Stimulated activated naive CD8-positive, alpha-beta T cell treated with anti-CD3 and anti-CD28 coated beads, Interleukin-15, amount 100 ng/mL, for 72 hours (primary cell): Measurements from ENCODE around the gene CACNG6.
"Not testable (repeated sequence)": the region's sequence is repeated elsewhere in the genome, so short reads cannot be mapped to it uniquely, and the experiment has no call there.

Experiments
- ATAC-seq: fragments of 150-1000 bp; cut with Tn5 transposase; 2 replicates; pipeline ENCODE4 v1.10.0; 2021; ENCODE audit warnings: mild to moderate bottlenecking, moderate library complexity
- DNase-seq, 2 donors: peaks; one replicate each; pipeline ENCODE4 v3.0.0; 2021 to 2022
- H3K27ac Mint-ChIP-seq, 2 donors: one replicate each; pipeline ENCODE4 v1.8.0; 2022; ENCODE audit warnings: mild to moderate bottlenecking in 2 of 2, mixed read lengths in 2 of 2, moderate library complexity in 2 of 2
- H3K27me3 Mint-ChIP-seq: one replicate; pipeline ENCODE4 v1.8.0; 2022; ENCODE audit warnings: mixed read lengths
- H3K4me1 Mint-ChIP-seq: one replicate; pipeline ENCODE4 v1.8.0; 2022; ENCODE audit warnings: mild to moderate bottlenecking, mixed read lengths
- H3K4me3 Mint-ChIP-seq, 2 donors: one replicate each; pipeline ENCODE4 v1.8.0; 2022; ENCODE audit warnings: mild to moderate bottlenecking in 2 of 2, mixed read lengths in 2 of 2, moderate library complexity in 1 of 2
- H3K9me3 Mint-ChIP-seq, 2 donors: one replicate each; pipeline ENCODE4 v1.8.0; 2022; ENCODE audit warnings: mixed read lengths in 2 of 2

Gene CACNG6

GRCh38 chr19:54011507-54012211, 20.2 kb downstream of the CACNG6 start:
- Mint-ChIP-seq H3K4me1 (no peaks in the 10 kb centered on the region), H3K9me3 (no peaks in the 10 kb centered on the region), H3K27me3 (peaks cover 80% of the 10 kb centered on the region), H3K4me3 (no peak overlapping the region), H3K27ac (no peak overlapping the region)
- DNase-seq (no peak), ATAC-seq (no peak)

GRCh38 chr19:54013866-54014265, 22.4 kb downstream of the CACNG6 start:
- peaks cover 74% of the 10 kb centered on the region for H3K27me3 Mint-ChIP-seq
- no peaks in the 10 kb centered on the region for H3K9me3 Mint-ChIP-seq
- H3K4me3 Mint-ChIP-seq = no peak overlapping the region
- H3K27ac Mint-ChIP-seq = no peak overlapping the region
- no peaks in the 10 kb centered on the region for H3K4me1 Mint-ChIP-seq
- ATAC-seq = no peak
- no peak for DNase-seq

- H3K27me3 Mint-ChIP-seq = peaks cover 73% of the 10 kb centered on the region
Measured at GRCh38 chr19:54014920-54015560, 23.6 kb downstream of the CACNG6 start.

GRCh38 chr19:54017261-54017660, 25.8 kb downstream of the CACNG6 start:
- ATAC-seq = no peak
- no peaks in the 10 kb centered on the region for H3K9me3 Mint-ChIP-seq
- peaks cover 70% of the 10 kb centered on the region for H3K27me3 Mint-ChIP-seq
- no peak overlapping the region for H3K27ac Mint-ChIP-seq
- H3K4me1 Mint-ChIP-seq = peaks cover 8% of the 10 kb centered on the region
- H3K4me3 Mint-ChIP-seq = no peak overlapping the region
- no peak for DNase-seq

More at GRCh38 chr19:54014920-54015560, 23.6 kb downstream of the CACNG6 start:
- Mint-ChIP-seq H3K4me1 (peaks cover 2% of the 10 kb centered on the region), H3K27ac (no peak overlapping the region), H3K9me3 (no peaks in the 10 kb centered on the region), H3K4me3 (no peak overlapping the region)
- DNase-seq = no peak
- no peak for ATAC-seq

- Mint-ChIP-seq H3K9me3 (no peaks in the 10 kb centered on the region), H3K4me3 (no peak overlapping the region), H3K4me1 (peaks cover 13% of the 10 kb centered on the region), H3K27ac (no peak overlapping the region), H3K27me3 (peaks cover 60% of the 10 kb centered on the region)
- ATAC-seq (no peak), DNase-seq (no peak)
Measured at GRCh38 chr19:54021363-54021762, 29.9 kb downstream of the CACNG6 start.

- no peak for DNase-seq
- H3K27me3 Mint-ChIP-seq = peaks cover 57% of the 10 kb centered on the region
- no peak overlapping the region for H3K27ac Mint-ChIP-seq
- no peak overlapping the region for H3K4me3 Mint-ChIP-seq
- H3K9me3 Mint-ChIP-seq = no peaks in the 10 kb centered on the region
- peaks cover 13% of the 10 kb centered on the region for H3K4me1 Mint-ChIP-seq
- no peak for ATAC-seq
Measured at GRCh38 chr19:54021932-54022331, 30.5 kb downstream of the CACNG6 start.

GRCh38 chr19:54023191-54023590, 31.8 kb downstream of the CACNG6 start:
- H3K27me3 Mint-ChIP-seq = peaks cover 46% of the 10 kb centered on the region
- ATAC-seq (no peak), DNase-seq (no peak)
- H3K27ac Mint-ChIP-seq = no peak overlapping the region
- no peak overlapping the region for H3K4me3 Mint-ChIP-seq
- H3K4me1 Mint-ChIP-seq = peaks cover 13% of the 10 kb centered on the region
- no peaks in the 10 kb centered on the region for H3K9me3 Mint-ChIP-seq

GRCh38 chr19:54024660-54025059, 33.2 kb downstream of the CACNG6 start:
- DNase-seq = no peak
- no peak for ATAC-seq
- H3K27me3 Mint-ChIP-seq = peaks cover 49% of the 10 kb centered on the region
- H3K9me3 Mint-ChIP-seq = no peaks in the 10 kb centered on the region
- no peak overlapping the region for H3K4me3 Mint-ChIP-seq
- peaks cover 13% of the 10 kb centered on the region for H3K4me1 Mint-ChIP-seq
- H3K27ac Mint-ChIP-seq = no peak overlapping the region

- peaks cover 59% of the 10 kb centered on the region for H3K27me3 Mint-ChIP-seq
- ATAC-seq (no peak), DNase-seq (no peak)
- H3K4me1 Mint-ChIP-seq = peaks cover 5% of the 10 kb centered on the region
- no peaks in the 10 kb centered on the region for H3K9me3 Mint-ChIP-seq
- no peak overlapping the region for H3K27ac Mint-ChIP-seq
- H3K4me3 Mint-ChIP-seq = no peak overlapping the region
Measured at GRCh38 chr19:54026656-54027055, 35.2 kb downstream of the CACNG6 start.

GRCh38 chr19:54029301-54029700, 37.9 kb downstream of the CACNG6 start:
- no peak for DNase-seq
- Mint-ChIP-seq H3K9me3 (no peaks in the 10 kb centered on the region), H3K4me1 (no peaks in the 10 kb centered on the region), H3K4me3 (no peak overlapping the region), H3K27me3 (peaks cover 34% of the 10 kb centered on the region), H3K27ac (no peak overlapping the region)
- no peak for ATAC-seq

- ATAC-seq (no peak), DNase-seq (peak; percentile 28 to 53)
- H3K4me3 Mint-ChIP-seq = no peak overlapping the region
- H3K9me3 Mint-ChIP-seq = no peaks in the 10 kb centered on the region
- peaks cover 27% of the 10 kb centered on the region for H3K27me3 Mint-ChIP-seq
- H3K27ac Mint-ChIP-seq = no peak overlapping the region
- H3K4me1 Mint-ChIP-seq = no peaks in the 10 kb centered on the region
Measured at GRCh38 chr19:54029930-54030490, 38.6 kb downstream of the CACNG6 start.

GRCh38 chr19:54030895-54031586, 39.6 kb downstream of the CACNG6 start:
- peak overlapping the region in 1 of 2 donors; percentile 81 for H3K27ac Mint-ChIP-seq
- H3K9me3 Mint-ChIP-seq = no peaks in the 10 kb centered on the region
- H3K4me1 Mint-ChIP-seq = no peaks in the 10 kb centered on the region
- no peak overlapping the region for H3K4me3 Mint-ChIP-seq
- ATAC-seq = no peak
- DNase-seq = no peak
- peaks cover 27% of the 10 kb centered on the region for H3K27me3 Mint-ChIP-seq

GRCh38 chr19:54035215-54036178, 44.1 kb downstream of the CACNG6 start:
- H3K4me3 Mint-ChIP-seq = no peak overlapping the region
- H3K4me1 Mint-ChIP-seq = no peaks in the 10 kb centered on the region
- no peak overlapping the region for H3K27ac Mint-ChIP-seq
- no peaks in the 10 kb centered on the region for H3K9me3 Mint-ChIP-seq
- peaks cover 10% of the 10 kb centered on the region for H3K27me3 Mint-ChIP-seq
- DNase-seq (no peak), ATAC-seq (no peak)

- H3K27ac Mint-ChIP-seq = not testable (repeated sequence)
Measured at GRCh38 chr19:54036542-54036941, 45.1 kb downstream of the CACNG6 start.

GRCh38 chr19:54040003-54040402, 48.6 kb downstream of the CACNG6 start:
- no peak for DNase-seq

More at GRCh38 chr19:54036542-54036941, 45.1 kb downstream of the CACNG6 start:
- DNase-seq, H3K4me3 Mint-ChIP-seq, H3K27me3 Mint-ChIP-seq, H3K9me3 Mint-ChIP-seq, ATAC-seq, H3K4me1 Mint-ChIP-seq: not testable (repeated sequence)

More at GRCh38 chr19:54040003-54040402, 48.6 kb downstream of the CACNG6 start:
- Mint-ChIP-seq H3K27me3 (peaks cover 20% of the 10 kb centered on the region), H3K4me3 (no peak overlapping the region), H3K27ac (no peak overlapping the region), H3K4me1 (no peaks in the 10 kb centered on the region), H3K9me3 (no peaks in the 10 kb centered on the region)
- no peak for ATAC-seq
